GM23248 (cell line): ENCODE measurements around the gene HOXB8. TPM values are rescaled to one million over a fixed set of nuclear protein-coding genes. Genes with fewer than 3 reads are reported as not detected.

Experiments
- DNase-seq: peaks from one replicate; pipeline ENCODE4 v3.0.0-alpha.2; 2015
- H2AFZ ChIP-seq: fragments of 200-600 bp; sonication (generic); 2 replicates; pipeline ENCODE4 v1.6.1; 2016; ENCODE audit warnings: antibody characterized with exemption
- H3F3A ChIP-seq: fragments of 200-600 bp; sonication (generic); 2 replicates; pipeline ENCODE4 v1.6.1; 2016; ENCODE audit warnings: mild to moderate bottlenecking, antibody characterized with exemption, mixed run types; ENCODE audit not compliant: insufficient read depth
- H3K27ac ChIP-seq: fragments of 200-600 bp; sonication (generic); 2 replicates; pipeline ENCODE4 v1.5.1; 2016; ENCODE audit warnings: mild to moderate bottlenecking
- H3K27me3 ChIP-seq: fragments of 200-600 bp; sonication (generic); replicated peaks from 2 replicates; pipeline ENCODE4 v1.6.1; 2016; ENCODE audit warnings: mild to moderate bottlenecking; ENCODE audit not compliant: insufficient read depth
- H3K36me3 ChIP-seq: fragments of 200-600 bp; sonication (generic); 2 replicates; pipeline ENCODE4 v1.6.1; 2016; ENCODE audit warnings: low read depth, mild to moderate bottlenecking
- H3K4me1 ChIP-seq: fragments of 200-600 bp; sonication (generic); 2 replicates; pipeline ENCODE4 v1.6.1; 2016; ENCODE audit warnings: mild to moderate bottlenecking; ENCODE audit not compliant: insufficient read depth
- H3K4me2 ChIP-seq: fragments of 200-600 bp; sonication (generic); one replicate; pipeline ENCODE4 v1.6.1; 2016; ENCODE audit warnings: mild to moderate bottlenecking; ENCODE audit not compliant: unreplicated experiment
- H3K4me3 ChIP-seq: fragments of 200-600 bp; sonication (generic); 2 replicates; pipeline ENCODE4 v1.5.1; 2016; ENCODE audit warnings: mild to moderate bottlenecking
- H3K79me2 ChIP-seq: fragments of 200-600 bp; sonication (generic); 2 replicates; pipeline ENCODE4 v1.6.1; 2016; ENCODE audit warnings: mild to moderate bottlenecking; ENCODE audit not compliant: insufficient read depth
- H3K9ac ChIP-seq: fragments of 200-600 bp; sonication (generic); 2 replicates; pipeline ENCODE4 v1.6.1; 2016; ENCODE audit warnings: mild to moderate bottlenecking
- H3K9me2 ChIP-seq: fragments of 200-600 bp; sonication (generic); 2 replicates; pipeline ENCODE4 v1.6.1; 2016; ENCODE audit warnings: mixed run types, mild to moderate bottlenecking, moderate library complexity; ENCODE audit not compliant: insufficient read depth
- H3K9me3 ChIP-seq: fragments of 200-600 bp; sonication (generic); one replicate; pipeline ENCODE4 v1.6.1; 2017; ENCODE audit warnings: low read depth
- H4K20me1 ChIP-seq: fragments of 200-600 bp; sonication (generic); 2 replicates; pipeline ENCODE4 v1.6.0; 2016; ENCODE audit not compliant: insufficient read depth
- EZH2 ChIP-seq: fragments of 200-600 bp; sonication (generic); IDR thresholded peaks from 2 replicates; pipeline ENCODE4 v1.6.1; 2018; ENCODE audit warnings: antibody characterized with exemption, mild to moderate bottlenecking; ENCODE audit not compliant: insufficient read depth, poor library complexity, severe bottlenecking
- EZH2phosphoT487 ChIP-seq: fragments of 200-600 bp; sonication (generic); IDR thresholded peaks from 2 replicates; pipeline ENCODE4 v1.6.1; 2018; ENCODE audit warnings: antibody characterized with exemption, moderate library complexity, mild to moderate bottlenecking, low read depth; ENCODE audit not compliant: insufficient read depth
- WGBS, 2 experiments: methylation state at CpG; one replicate each; pipeline ENCODE4 v1.1.6; 2015 to 2017; ENCODE audit warnings: low lambda C conversion rate in 2 of 2, low coverage in 1 of 2; ENCODE audit errors: missing lambda C conversion rate in 2 of 2; 5-methylcytosine and 5-hydroxymethylcytosine counted together
- in situ Hi-C: fragments of 300-500 bp; cut with MboI; formaldehyde crosslinking; loops from 2 replicates; pipeline ENCODE4 v1.15.0; 2020
- polyA plus RNA-seq: library from polyadenylated mRNA; unstranded; fragments of >200 nt; fragmentation: Nextera tagmentation; extraction: Ambion mirVana; gene quantifications from 2 replicates; pipeline ENCODE4 v1.2.1, GENCODE V29; 2016
- total RNA-seq: library from RNA; depleted of rRNA; stranded (reverse); fragments of >200 nt; shearing (Covaris generic); gene quantifications from 2 replicates; pipeline ENCODE4 v1.2.3, GENCODE V29; 2014

Gene HOXB8
- total and polyA plus RNA-seq, 2 experiments from 2014 or later, result not detected

DNA sequence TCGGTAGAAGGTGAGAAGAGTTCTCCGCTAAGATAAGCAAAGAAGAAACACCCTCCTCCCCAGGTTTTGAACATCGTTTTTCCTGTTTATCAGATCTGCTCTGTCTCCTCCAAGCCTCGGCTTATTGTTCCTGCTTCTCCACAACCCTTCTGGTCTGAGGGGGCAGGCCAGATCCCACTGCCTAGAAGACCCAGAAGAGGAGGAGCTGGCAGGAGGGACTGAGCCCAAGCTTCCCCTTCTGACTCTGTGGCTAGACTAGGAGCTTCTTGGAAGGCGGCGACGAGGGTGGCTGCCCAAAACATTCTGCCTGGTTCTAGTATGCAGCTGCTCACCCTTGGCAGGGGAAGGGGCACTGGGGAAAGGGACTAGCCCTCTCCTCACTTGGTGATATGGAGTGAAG, 16.4 kb downstream of the HOXB8 start:
- no peak for TF ChIP-seq EZH2phosphoT487
- Histone ChIP-seq H3F3A (no peaks in the 10 kb centered on the region), H4K20me1 (no peaks in the 10 kb centered on the region), H3K9ac (no peak overlapping the region), H3K4me1 (0 out of 2 replicates have a peak, but pooled peaks cover 6% of the 10 kb centered on the region), H3K9me3 (no peaks in the 10 kb centered on the region), H3K36me3 (no peaks in the 10 kb centered on the region), H3K27ac (no peak overlapping the region), H3K4me3 (no peak overlapping the region), H3K4me2 (no peak overlapping the region), H3K79me2 (peaks cover 64% of the 10 kb centered on the region), H2AFZ (no peak overlapping the region), H3K27me3 (0 out of 2 replicates have a peak, but pooled peaks cover 2% of the 10 kb centered on the region), H3K9me2 (no peaks in the 10 kb centered on the region)
- DNase-seq, result no peak
- 81 to 84% methylated on average over 7 of the region's 7 CpGs for WGBS, 2 experiments
- in situ Hi-C loops, result no loop called here

DNA sequence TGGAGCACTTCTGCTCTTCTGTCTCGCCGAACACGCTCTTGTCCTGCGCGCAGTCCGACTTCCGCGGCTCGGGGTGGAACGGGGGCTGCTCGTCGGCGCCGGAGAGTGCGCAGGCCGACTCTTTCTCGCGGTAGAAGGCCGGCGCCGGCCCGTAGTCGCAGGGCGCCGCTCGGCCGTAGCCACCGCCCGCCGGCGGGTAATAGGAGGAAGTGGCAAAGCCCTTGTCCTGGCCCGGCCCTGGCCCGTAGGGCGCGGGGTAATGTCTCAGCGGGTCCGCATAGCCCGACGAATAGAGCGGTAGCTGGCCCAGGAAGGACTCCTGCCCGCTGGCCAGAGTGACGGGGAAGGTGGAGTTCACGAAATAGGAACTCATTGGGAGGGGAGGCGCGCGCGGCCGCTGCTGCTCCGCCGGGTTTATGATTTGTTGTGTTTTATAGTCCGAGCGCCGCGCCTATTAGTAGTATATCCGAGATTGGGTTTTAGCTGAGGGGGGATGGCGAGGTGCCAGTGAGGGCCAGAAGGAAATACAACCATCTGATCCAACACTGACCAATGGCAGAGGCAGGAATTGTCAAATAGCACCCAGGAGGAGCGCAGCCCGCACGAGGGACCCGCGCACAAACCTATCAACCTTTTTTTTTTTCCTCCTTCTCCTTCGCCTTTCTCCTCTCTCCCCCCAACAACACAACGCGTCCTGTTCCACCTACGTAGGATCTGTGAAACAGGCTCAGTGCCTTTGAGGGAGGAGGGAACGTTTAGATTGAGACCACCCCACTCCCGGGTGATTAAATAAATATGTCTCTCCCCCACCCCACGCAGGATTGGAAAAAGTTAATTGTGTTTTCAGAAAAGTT, 17.1 kb downstream of the HOXB8 start:
- Histone ChIP-seq H3F3A (no peaks in the 10 kb centered on the region), H3K9ac (peak overlapping the region; percentile 87), H3K4me1 (0 out of 2 replicates have a peak, but pooled peaks cover 6% of the 10 kb centered on the region), H2AFZ (peak overlapping the region; percentile 89), H4K20me1 (no peaks in the 10 kb centered on the region), H3K4me2 (peak overlapping the region; percentile 87), H3K9me2 (no peaks in the 10 kb centered on the region), H3K4me3 (peak overlapping the region; percentile 92), H3K36me3 (no peaks in the 10 kb centered on the region), H3K27ac (peak overlapping the region; percentile 65), H3K27me3 (0 out of 2 replicates have a peak, but pooled peaks cover 2% of the 10 kb centered on the region), H3K79me2 (peaks cover 59% of the 10 kb centered on the region), H3K9me3 (no peaks in the 10 kb centered on the region)
- 4% methylated on average over 68 of the region's 68 CpGs for WGBS, 2 experiments
- peak; percentile 80 for DNase-seq
- TF ChIP-seq EZH2phosphoT487, result no peak
- in situ Hi-C loops, result no loop called here

DNA sequence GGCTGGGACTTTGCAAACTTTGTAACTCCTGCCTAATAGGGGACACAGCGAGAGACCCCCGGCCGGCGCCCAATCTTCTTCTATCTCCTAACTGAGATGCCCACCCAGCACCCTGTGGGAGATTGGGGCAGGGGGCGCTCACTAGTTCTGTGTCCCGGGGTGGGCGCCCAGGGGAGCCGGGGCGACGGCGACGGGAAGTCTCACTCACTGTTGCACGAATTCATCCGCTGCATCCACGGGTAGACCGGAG, 17.6 kb downstream of the HOXB8 start:
- Histone ChIP-seq H3F3A (no peaks in the 10 kb centered on the region), H3K27ac (peak overlapping the region; percentile 65), H3K4me2 (peak overlapping the region; percentile 87), H3K9me2 (no peaks in the 10 kb centered on the region), H3K79me2 (peaks cover 54% of the 10 kb centered on the region), H3K4me3 (peak overlapping the region; percentile 92), H3K4me1 (0 out of 2 replicates have a peak, but pooled peaks cover 6% of the 10 kb centered on the region), H3K9me3 (no peaks in the 10 kb centered on the region), H3K9ac (peak overlapping the region; percentile 87), H3K36me3 (no peaks in the 10 kb centered on the region), H4K20me1 (no peaks in the 10 kb centered on the region), H2AFZ (peak overlapping the region; percentile 89), H3K27me3 (0 out of 2 replicates have a peak, but pooled peaks cover 2% of the 10 kb centered on the region)
- 0 to 2% methylated on average over 15 to 16 of the region's 16 CpGs for WGBS, 2 experiments
- DNase-seq, result no peak
- in situ Hi-C loops, result no loop called here
- TF ChIP-seq EZH2phosphoT487 (no peak), EZH2 (no peak)

DNA sequence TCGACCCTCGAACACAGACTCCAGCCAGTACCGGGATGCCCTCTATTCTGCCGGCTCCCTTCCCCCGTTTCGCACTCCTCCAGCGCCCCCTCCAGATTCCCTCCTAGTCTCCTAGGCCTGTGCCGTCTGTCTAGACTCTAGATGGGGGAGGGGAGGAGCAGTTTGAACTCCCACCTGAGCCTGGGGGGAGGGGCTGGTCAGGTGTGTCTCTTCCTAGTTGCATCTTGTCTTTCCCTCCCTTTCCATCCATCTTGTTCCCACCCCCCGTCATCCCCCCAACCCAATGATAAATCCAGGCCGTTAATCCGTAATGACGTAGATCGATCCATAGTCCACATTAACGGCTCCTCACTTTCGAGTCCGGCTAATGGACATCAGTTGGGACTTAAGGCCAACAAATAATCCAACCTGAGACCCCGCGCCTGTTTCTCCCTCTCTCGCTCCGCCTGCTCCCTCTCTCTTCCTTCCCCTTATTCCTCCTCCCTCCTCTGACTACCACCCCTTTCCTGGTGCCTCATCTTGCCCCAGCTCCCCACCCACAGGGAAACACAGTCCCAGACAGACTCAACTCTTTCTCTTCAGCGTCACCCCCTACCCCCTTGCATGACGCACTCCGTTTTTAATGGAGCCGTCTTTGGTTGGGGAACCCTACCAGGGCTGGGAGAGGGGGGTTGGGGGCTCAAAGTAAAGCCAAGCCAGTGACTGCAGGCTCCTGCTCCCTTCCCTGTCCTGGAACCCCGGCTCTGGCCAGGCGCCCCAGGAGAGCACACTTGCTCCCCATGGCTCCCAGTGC, 18.2 kb downstream of the HOXB8 start:
- peak; percentile 55 for DNase-seq
- WGBS, 2 experiments, result 62 to 67% methylated on average over 23 to 26 of the region's 26 CpGs

More for the DNA sequence above, 18.2 kb downstream of the HOXB8 start:
- Histone ChIP-seq H3K9ac (peak overlapping the region; percentile 87), H3K36me3 (no peaks in the 10 kb centered on the region), H4K20me1 (no peaks in the 10 kb centered on the region), H3K4me2 (peak overlapping the region; percentile 87), H3K9me3 (no peaks in the 10 kb centered on the region), H3K79me2 (peaks cover 48% of the 10 kb centered on the region), H3K27ac (peak overlapping the region; percentile 65), H3K27me3 (0 out of 2 replicates have a peak, but pooled peaks cover 2% of the 10 kb centered on the region), H3K4me1 (0 out of 2 replicates have a peak, but pooled peaks cover 4% of the 10 kb centered on the region), H2AFZ (peak overlapping the region; percentile 89), H3F3A (no peaks in the 10 kb centered on the region), H3K4me3 (peak overlapping the region; percentile 92), H3K9me2 (no peaks in the 10 kb centered on the region)
- in situ Hi-C loops, result no loop called here
- no peak for TF ChIP-seq EZH2
- no peak for TF ChIP-seq EZH2phosphoT487
